Hematopoietic multipotent progenitor cell treated with erythropoietin and hydrocortisone succinate and interleukin-3 and kit ligand, for 17 days (in vitro differentiated cells): ENCODE data around the gene CDC37.
A peak's percentile ranks its signal among the peaks of the same experiment; 100 is the strongest.

Experiments
- DNase-seq: peaks from one replicate; pipeline ENCODE4 v3.0.0-alpha.2; 2015; ENCODE audit warnings: low spot score

The CDC37 gene

GRCh38 chr19:10403137-10404021 lies at the start of gene CDC37:
CDC37 (minus strand) TSS chr19:10403542; CDS start chr19:10403479, 63 bp downstream.
- peak; percentile 96 for DNase-seq

GRCh38 chr19:10450853-10451609 lies 47.7 kb upstream of the CDC37 start:
- peak; percentile 61 for DNase-seq

GRCh38 chr19:10450191-10450852 lies 47.0 kb upstream of the CDC37 start:
- DNase-seq: no peak

GRCh38 chr19:10449037-10449436 lies 45.7 kb upstream of the CDC37 start:
- no peak for DNase-seq

- no peak for DNase-seq
Measured at GRCh38 chr19:10442698-10443097, 39.4 kb upstream of the CDC37 start.

- DNase-seq: no peak
Measured at GRCh38 chr19:10439588-10439987, 36.2 kb upstream of the CDC37 start.

- no peak for DNase-seq
Measured at GRCh38 chr19:10433131-10433536, 29.8 kb upstream of the CDC37 start.

- no peak for DNase-seq
Measured at GRCh38 chr19:10432736-10433130, 29.4 kb upstream of the CDC37 start.

- no peak for DNase-seq
Measured at GRCh38 chr19:10431943-10432735, 28.8 kb upstream of the CDC37 start.

GRCh38 chr19:10431254-10431942 lies 28.1 kb upstream of the CDC37 start:
- DNase-seq: no peak

GRCh38 chr19:10430505-10431253 lies 27.3 kb upstream of the CDC37 start:
- no peak for DNase-seq

GRCh38 chr19:10428996-10429381 lies 25.6 kb upstream of the CDC37 start:
- DNase-seq: no peak

GRCh38 chr19:10427169-10427568 lies 23.8 kb upstream of the CDC37 start:
- DNase-seq: no peak

GRCh38 chr19:10424011-10424637 lies 20.8 kb upstream of the CDC37 start:
- peak; percentile 59 for DNase-seq

- no peak for DNase-seq
Measured at GRCh38 chr19:10422846-10423245, 19.5 kb upstream of the CDC37 start.

- DNase-seq: no peak
Measured at GRCh38 chr19:10422046-10422461, 18.7 kb upstream of the CDC37 start.

GRCh38 chr19:10421240-10422045 lies 18.1 kb upstream of the CDC37 start:
- no peak for DNase-seq

GRCh38 chr19:10420444-10421239 lies 17.3 kb upstream of the CDC37 start, which contains the start of gene PDE4A:
PDE4A (plus strand) TSS chr19:10420538; CDS start chr19:10420765, 227 bp downstream.
- no peak for DNase-seq
